Measurements from ENCODE around the gene SS18.

DNA sequence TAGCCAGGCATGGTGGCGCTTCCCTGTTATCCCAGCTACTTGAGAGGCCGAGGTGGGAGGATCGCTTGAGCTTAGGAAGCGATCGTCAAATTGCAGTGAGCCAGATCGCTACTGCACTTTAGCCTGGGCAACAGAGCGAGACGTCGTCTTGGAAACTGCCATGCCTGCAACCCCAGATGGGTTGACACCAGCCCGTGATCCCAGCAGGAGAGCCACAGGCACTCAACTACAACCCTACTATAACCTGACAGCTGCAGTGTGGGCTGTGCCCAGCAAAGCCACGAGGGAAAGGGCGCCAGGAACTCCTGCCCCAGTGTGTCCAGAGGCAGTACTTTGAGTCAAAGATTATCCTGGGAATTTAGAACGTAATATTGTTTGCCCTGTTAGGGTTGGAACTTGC, 85.6 kb downstream of the SS18 start:
- TF ChIP-seq CTCF (IDR thresholded peaks at IDR 0.05): no peak
- no peak for TF ChIP-seq POLR2A (IDR thresholded peaks at IDR 0.05)
